GM19193 (cell line): Measurements from ENCODE around the gene HGF.

Experiments
- POLR2A ChIP-seq: IDR thresholded peaks from 4 replicates; pipeline ENCODE4 v1.6.1; 2011; ENCODE audit not compliant: insufficient read depth, insufficient read length; ENCODE audit errors: extremely low read depth

The HGF gene

GRCh38 chr7:81684033-81684432, 85.8 kb downstream of the HGF start:
- no peak for TF ChIP-seq POLR2A

GRCh38 chr7:81682873-81683272, 87.0 kb downstream of the HGF start:
- no peak for TF ChIP-seq POLR2A

GRCh38 chr7:81680120-81680519, 89.7 kb downstream of the HGF start:
- TF ChIP-seq POLR2A, result no peak

GRCh38 chr7:81676813-81677212, 93.0 kb downstream of the HGF start:
- TF ChIP-seq POLR2A, result no peak

GRCh38 chr7:81676105-81676811, 93.6 kb downstream of the HGF start:
- no peak for TF ChIP-seq POLR2A

GRCh38 chr7:81674431-81674830, 95.4 kb downstream of the HGF start:
- TF ChIP-seq POLR2A, result no peak

GRCh38 chr7:81672872-81673271, 97.0 kb downstream of the HGF start:
- no peak for TF ChIP-seq POLR2A

GRCh38 chr7:81669476-81670105, 100.3 kb downstream of the HGF start:
- TF ChIP-seq POLR2A, result no peak

GRCh38 chr7:81666209-81666608, 103.6 kb downstream of the HGF start:
- no peak for TF ChIP-seq POLR2A

- no peak for TF ChIP-seq POLR2A
Measured at GRCh38 chr7:81665236-81665635, 104.6 kb downstream of the HGF start.

GRCh38 chr7:81664304-81664703, 105.5 kb downstream of the HGF start:
- TF ChIP-seq POLR2A, result no peak

GRCh38 chr7:81662531-81662930, 107.3 kb downstream of the HGF start:
- no peak for TF ChIP-seq POLR2A

- no peak for TF ChIP-seq POLR2A
Measured at GRCh38 chr7:81659697-81660395, 110.0 kb downstream of the HGF start.

GRCh38 chr7:81657551-81657950, 112.3 kb downstream of the HGF start:
- no peak for TF ChIP-seq POLR2A

GRCh38 chr7:81655271-81655670, 114.6 kb downstream of the HGF start:
- no peak for TF ChIP-seq POLR2A

GRCh38 chr7:81652225-81652624, 117.6 kb downstream of the HGF start:
- no peak for TF ChIP-seq POLR2A
